ENCODE measurements around the gene EMC1. TPM values are rescaled to one million over a fixed set of nuclear protein-coding genes. Genes with fewer than 3 reads are reported as not detected.
A peak's percentile ranks its signal among the peaks of the same experiment; 100 is the strongest.

Gene EMC1
- polyA plus RNA-seq, 1 donor (not counting 4 experiments of a cell fraction or from before 2014, with no cell fraction given): 28.6 TPM

DNA sequence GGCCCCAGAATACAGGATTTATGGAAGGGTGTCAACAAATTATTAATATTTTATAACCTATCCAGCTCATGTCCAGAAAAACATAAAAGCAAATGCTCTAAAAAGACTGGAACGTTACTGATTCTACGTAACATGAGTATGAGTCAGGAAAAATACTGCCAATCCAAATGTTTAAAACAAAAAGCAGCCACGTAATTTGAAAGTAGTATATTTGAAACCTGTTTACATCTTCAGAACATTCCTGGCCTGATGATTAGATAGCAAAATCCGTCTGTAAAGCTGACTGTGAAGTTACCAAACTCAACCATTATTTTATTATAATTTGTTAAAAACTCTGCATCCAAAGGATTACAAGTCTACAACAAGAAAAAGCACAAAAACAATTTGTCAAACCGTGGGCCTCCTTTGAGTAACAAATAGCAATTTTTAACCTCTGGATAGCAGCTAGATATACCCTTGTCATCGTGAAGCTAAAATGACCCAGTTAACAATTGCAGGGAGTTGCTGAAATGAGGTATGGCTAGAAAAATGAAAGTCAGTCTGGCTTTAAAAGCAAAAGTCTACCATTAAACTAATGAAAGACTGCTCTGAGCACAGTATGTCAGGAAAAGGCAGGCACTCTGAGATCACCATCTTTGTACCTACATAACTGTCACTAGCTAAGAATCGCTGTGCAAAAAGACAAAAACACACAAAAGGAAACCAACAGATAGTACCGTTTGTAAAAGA, 42.5 kb downstream of the EMC1 start:
- Histone ChIP-seq H3K4me3 (ENCODE audit: control insufficient read depth in 2 of 3, extremely low read depth in 1 of 3, insufficient read depth in 2 of 3, low read depth in 1 of 3, low read length in 3 of 3) (peak overlapping the region; percentile 81 to 100 (median 98)), H3K9me3 (ENCODE audit: control insufficient read depth, low read depth, low read length) (no peaks in the 10 kb centered on the region), H3K9ac (ENCODE audit: control insufficient read depth, extremely low read depth, insufficient read depth, low read length) (peak overlapping the region; percentile 97), H3K36me3 (ENCODE audit: control insufficient read depth in 2 of 2, extremely low read depth in 1 of 2, insufficient read depth in 2 of 2, low read length in 2 of 2) (peaks cover 0 to 13% of the 10 kb centered on the region in 2 experiments), H2AFZ (ENCODE audit: control insufficient read depth, low read length) (no peak overlapping the region), H3K4me2 (ENCODE audit: control insufficient read depth, extremely low read depth, insufficient read depth, low read depth, low read length) (peak overlapping the region; percentile 95), H3K79me2 (ENCODE audit: control insufficient read depth, insufficient read depth, low read length) (peaks cover 94% of the 10 kb centered on the region), H3K9me1 (ENCODE audit: control insufficient read depth, extremely low read depth, insufficient read depth, low read length) (no peaks in the 10 kb centered on the region), H3K27me3 (ENCODE audit: control insufficient read depth, extremely low read depth, insufficient read depth, low read length) (no peaks in the 10 kb centered on the region), H3K27ac (ENCODE audit: control insufficient read depth, insufficient read depth, low read length) (peak overlapping the region; percentile 97), H3K4me1 (ENCODE audit: control insufficient read depth, extremely low read depth, insufficient read depth, low read length) (peaks cover 32% of the 10 kb centered on the region), H4K20me1 (ENCODE audit: control insufficient read depth, extremely low read depth, insufficient read depth, low read length) (peaks cover 4% of the 10 kb centered on the region)
- TF ChIP-seq, protein P1, sequence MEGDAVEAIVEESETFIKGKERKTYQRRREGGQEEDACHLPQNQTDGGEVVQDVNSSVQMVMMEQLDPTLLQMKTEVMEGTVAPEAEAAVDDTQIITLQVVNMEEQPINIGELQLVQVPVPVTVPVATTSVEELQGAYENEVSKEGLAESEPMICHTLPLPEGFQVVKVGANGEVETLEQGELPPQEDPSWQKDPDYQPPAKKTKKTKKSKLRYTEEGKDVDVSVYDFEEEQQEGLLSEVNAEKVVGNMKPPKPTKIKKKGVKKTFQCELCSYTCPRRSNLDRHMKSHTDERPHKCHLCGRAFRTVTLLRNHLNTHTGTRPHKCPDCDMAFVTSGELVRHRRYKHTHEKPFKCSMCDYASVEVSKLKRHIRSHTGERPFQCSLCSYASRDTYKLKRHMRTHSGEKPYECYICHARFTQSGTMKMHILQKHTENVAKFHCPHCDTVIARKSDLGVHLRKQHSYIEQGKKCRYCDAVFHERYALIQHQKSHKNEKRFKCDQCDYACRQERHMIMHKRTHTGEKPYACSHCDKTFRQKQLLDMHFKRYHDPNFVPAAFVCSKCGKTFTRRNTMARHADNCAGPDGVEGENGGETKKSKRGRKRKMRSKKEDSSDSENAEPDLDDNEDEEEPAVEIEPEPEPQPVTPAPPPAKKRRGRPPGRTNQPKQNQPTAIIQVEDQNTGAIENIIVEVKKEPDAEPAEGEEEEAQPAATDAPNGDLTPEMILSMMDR (optimal IDR thresholded peaks at IDR 0.05 in 1 of 3, IDR thresholded peaks at IDR 0.05 in 1 of 3, conservative IDR thresholded peaks at IDR 0.05 in 1 of 3; ENCODE audit: extremely low read depth in 1 of 3, insufficient read depth in 2 of 3, low read length in 3 of 3): no peak
- TF ChIP-seq EZH2 (IDR thresholded peaks at IDR 0.05; ENCODE audit: low read length): no peak
- no peak for DNase-seq (ENCODE audit: low read depth, low spot score)
- dilution Hi-C loops (cut with MboI; ENCODE audit: extremely low pct_ligation_motif_present, low sequenced_read_pairs): no loop called here
- FAIRE-seq: peak; percentile 36

DNA sequence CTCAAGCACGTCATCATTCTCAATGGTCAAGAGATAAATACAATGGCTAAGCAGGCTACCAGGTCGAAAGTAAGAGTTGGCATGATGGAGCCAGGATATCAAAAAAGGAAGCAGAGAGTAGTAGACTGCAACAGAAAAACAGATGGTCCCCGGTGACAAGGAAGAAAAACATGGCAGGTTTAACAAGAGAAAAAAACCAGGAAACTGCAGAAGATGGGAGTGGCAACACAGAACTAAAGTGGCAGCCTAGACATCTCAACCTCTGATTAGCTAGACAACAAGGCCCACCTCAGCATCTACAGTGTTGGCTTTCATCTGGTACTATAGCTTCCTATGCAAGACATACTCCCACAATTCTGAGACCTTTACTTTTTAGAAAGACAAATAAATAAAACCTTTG, 44.4 kb downstream of the EMC1 start:
- Histone ChIP-seq H3K27ac (ENCODE audit: control insufficient read depth, insufficient read depth, low read length) (no peak overlapping the region), H4K20me1 (ENCODE audit: control insufficient read depth, extremely low read depth, insufficient read depth, low read length) (peaks cover 11% of the 10 kb centered on the region), H3K4me3 (ENCODE audit: control insufficient read depth in 2 of 3, extremely low read depth in 1 of 3, insufficient read depth in 2 of 3, low read depth in 1 of 3, low read length in 3 of 3) (no peak overlapping the region), H2AFZ (ENCODE audit: control insufficient read depth, low read length) (no peak overlapping the region), H3K36me3 (ENCODE audit: control insufficient read depth in 2 of 2, extremely low read depth in 1 of 2, insufficient read depth in 2 of 2, low read length in 2 of 2) (peaks cover 3 to 6% of the 10 kb centered on the region in 2 experiments), H3K79me2 (ENCODE audit: control insufficient read depth, insufficient read depth, low read length) (peaks cover 93% of the 10 kb centered on the region), H3K9me3 (ENCODE audit: control insufficient read depth, low read depth, low read length) (no peaks in the 10 kb centered on the region), H3K9ac (ENCODE audit: control insufficient read depth, extremely low read depth, insufficient read depth, low read length) (no peak overlapping the region), H3K9me1 (ENCODE audit: control insufficient read depth, extremely low read depth, insufficient read depth, low read length) (no peaks in the 10 kb centered on the region), H3K27me3 (ENCODE audit: control insufficient read depth, extremely low read depth, insufficient read depth, low read length) (no peaks in the 10 kb centered on the region), H3K4me1 (ENCODE audit: control insufficient read depth, extremely low read depth, insufficient read depth, low read length) (peaks cover 34% of the 10 kb centered on the region), H3K4me2 (ENCODE audit: control insufficient read depth, extremely low read depth, insufficient read depth, low read depth, low read length) (no peak overlapping the region)
- dilution Hi-C loops (cut with MboI; ENCODE audit: extremely low pct_ligation_motif_present, low sequenced_read_pairs): no loop called here
- FAIRE-seq (no peak), DNase-seq (ENCODE audit: low read depth, low spot score) (no peak)
- TF ChIP-seq, protein P1 (optimal IDR thresholded peaks at IDR 0.05 in 1 of 3, IDR thresholded peaks at IDR 0.05 in 1 of 3, conservative IDR thresholded peaks at IDR 0.05 in 1 of 3; ENCODE audit: extremely low read depth in 1 of 3, insufficient read depth in 2 of 3, low read length in 3 of 3): no peak
- TF ChIP-seq EZH2 (IDR thresholded peaks at IDR 0.05; ENCODE audit: low read length): no peak

All from keratinocyte (primary cell).